ENCODE measurements around the gene MSL1. TPM values are rescaled to one million over a fixed set of nuclear protein-coding genes. Genes with fewer than 3 reads are reported as not detected.

Gene MSL1
- total and polyA plus RNA-seq, 2 of the 13 experiments (the other 11 are each of a cell fraction or from before 2014, with no cell fraction given): 63.8 to 88.5 TPM

DNA sequence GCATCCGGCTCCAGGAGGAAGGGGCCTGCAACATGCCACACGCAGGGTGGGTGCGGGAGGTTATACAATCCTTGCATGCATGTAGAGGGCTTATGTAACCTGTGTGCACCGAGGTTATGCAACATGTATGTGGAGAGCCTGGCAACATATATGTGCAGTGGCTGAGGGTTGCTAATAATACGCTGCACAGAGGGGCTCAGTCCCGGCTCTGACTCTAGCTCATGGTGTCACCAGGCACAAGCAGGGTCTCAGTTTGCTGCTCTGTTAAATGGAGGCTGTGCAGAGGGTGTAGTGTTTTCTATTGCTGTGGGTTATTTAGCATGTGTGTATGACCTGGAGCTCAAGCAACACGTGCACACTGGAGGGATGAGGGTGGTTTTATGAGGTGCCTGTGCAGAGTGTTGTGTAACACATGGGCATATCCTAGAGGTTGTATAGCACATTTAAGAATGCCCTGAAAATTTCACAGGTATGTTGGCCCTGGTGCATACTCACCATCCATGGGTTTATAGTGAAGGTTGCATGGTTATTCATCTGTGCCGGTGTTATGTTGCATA is 45.8 kb upstream of the MSL1 start (continued):
- TF ChIP-seq, protein P1, sequence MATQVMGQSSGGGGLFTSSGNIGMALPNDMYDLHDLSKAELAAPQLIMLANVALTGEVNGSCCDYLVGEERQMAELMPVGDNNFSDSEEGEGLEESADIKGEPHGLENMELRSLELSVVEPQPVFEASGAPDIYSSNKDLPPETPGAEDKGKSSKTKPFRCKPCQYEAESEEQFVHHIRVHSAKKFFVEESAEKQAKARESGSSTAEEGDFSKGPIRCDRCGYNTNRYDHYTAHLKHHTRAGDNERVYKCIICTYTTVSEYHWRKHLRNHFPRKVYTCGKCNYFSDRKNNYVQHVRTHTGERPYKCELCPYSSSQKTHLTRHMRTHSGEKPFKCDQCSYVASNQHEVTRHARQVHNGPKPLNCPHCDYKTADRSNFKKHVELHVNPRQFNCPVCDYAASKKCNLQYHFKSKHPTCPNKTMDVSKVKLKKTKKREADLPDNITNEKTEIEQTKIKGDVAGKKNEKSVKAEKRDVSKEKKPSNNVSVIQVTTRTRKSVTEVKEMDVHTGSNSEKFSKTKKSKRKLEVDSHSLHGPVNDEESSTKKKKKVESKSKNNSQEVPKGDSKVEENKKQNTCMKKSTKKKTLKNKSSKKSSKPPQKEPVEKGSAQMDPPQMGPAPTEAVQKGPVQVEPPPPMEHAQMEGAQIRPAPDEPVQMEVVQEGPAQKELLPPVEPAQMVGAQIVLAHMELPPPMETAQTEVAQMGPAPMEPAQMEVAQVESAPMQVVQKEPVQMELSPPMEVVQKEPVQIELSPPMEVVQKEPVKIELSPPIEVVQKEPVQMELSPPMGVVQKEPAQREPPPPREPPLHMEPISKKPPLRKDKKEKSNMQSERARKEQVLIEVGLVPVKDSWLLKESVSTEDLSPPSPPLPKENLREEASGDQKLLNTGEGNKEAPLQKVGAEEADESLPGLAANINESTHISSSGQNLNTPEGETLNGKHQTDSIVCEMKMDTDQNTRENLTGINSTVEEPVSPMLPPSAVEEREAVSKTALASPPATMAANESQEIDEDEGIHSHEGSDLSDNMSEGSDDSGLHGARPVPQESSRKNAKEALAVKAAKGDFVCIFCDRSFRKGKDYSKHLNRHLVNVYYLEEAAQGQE (IDR thresholded peaks at IDR 0.05; ENCODE audit: borderline replicate concordance in 1 of 2, low read depth in 1 of 2, low read length in 2 of 2): no peak
- TF ChIP-seq, protein P2, sequence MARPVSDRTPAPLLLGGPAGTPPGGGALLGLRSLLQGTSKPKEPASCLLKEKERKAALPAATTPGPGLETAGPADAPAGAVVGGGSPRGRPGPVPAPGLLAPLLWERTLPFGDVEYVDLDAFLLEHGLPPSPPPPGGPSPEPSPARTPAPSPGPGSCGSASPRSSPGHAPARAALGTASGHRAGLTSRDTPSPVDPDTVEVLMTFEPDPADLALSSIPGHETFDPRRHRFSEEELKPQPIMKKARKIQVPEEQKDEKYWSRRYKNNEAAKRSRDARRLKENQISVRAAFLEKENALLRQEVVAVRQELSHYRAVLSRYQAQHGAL (CRISPR knock-in tag; IDR thresholded peaks at IDR 0.05; ENCODE audit: not compliant biosample characterization): no peak
- TF ChIP-seq GFI1 (CRISPR knock-in tag; IDR thresholded peaks at IDR 0.05; ENCODE audit: borderline replicate concordance) (no peak), ZFAT (CRISPR knock-in tag; conservative IDR thresholded peaks at IDR 0.05) (no peak), TBL1XR1 (IDR thresholded peaks at IDR 0.05; ENCODE audit: borderline replicate concordance, low read length, partially characterized antibody) (peak; percentile 9), ZSCAN5A (CRISPR knock-in tag; IDR thresholded peaks at IDR 0.05; ENCODE audit: borderline replicate concordance) (no peak), PLSCR1 (CRISPR knock-in tag; IDR thresholded peaks at IDR 0.05; ENCODE audit: borderline replicate concordance) (no peak), JARID2 (CRISPR knock-in tag; IDR thresholded peaks at IDR 0.05; ENCODE audit: insufficient replicate concordance) (no peak), ZNF552 (CRISPR knock-in tag; IDR thresholded peaks at IDR 0.05; ENCODE audit: borderline replicate concordance) (no peak), ZNF556 (CRISPR knock-in tag; IDR thresholded peaks at IDR 0.05; ENCODE audit: borderline replicate concordance) (no peak), MIER2 (CRISPR knock-in tag; IDR thresholded peaks at IDR 0.05) (no peak)
- TF ChIP-seq, protein P3, sequence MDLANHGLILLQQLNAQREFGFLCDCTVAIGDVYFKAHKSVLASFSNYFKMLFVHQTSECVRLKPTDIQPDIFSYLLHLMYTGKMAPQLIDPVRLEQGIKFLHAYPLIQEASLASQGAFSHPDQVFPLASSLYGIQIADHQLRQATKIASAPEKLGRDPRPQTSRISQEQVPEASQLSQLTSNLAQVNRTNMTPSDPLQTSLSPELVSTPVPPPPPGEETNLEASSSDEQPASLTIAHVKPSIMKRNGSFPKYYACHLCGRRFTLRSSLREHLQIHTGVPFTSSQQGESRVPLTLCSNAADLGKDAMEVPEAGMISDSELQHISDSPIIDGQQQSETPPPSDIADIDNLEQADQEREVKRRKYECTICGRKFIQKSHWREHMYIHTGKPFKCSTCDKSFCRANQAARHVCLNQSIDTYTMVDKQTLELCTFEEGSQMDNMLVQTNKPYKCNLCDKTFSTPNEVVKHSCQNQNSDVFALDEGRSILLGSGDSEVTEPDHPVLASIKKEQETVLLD (CRISPR knock-in tag; IDR thresholded peaks at IDR 0.05; ENCODE audit: low read depth): 0 out of 2 replicates have a peak, but pooled peaks have one; percentile 57
- TF ChIP-seq, protein P4, sequence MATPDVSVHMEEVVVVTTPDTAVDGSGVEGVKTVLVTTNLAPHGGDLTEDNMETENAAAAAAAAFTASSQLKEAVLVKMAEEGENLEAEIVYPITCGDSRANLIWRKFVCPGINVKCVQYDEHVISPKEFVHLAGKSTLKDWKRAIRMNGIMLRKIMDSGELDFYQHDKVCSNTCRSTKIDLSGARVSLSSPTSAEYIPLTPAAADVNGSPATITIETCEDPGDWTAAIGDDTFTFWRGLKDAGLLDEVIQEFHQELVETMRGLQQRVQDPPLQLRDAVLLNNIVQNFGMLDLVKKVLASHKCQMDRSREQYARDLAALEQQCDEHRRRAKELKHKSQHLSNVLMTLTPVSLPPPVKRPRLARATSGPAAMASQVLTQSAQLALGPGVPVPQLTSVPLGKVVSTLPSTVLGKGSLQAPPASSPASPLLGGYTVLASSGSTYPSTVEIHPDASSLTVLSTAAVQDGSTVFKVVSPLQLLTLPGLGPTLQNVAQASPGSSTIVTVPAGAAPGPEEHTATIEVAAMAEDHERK (CRISPR knock-in tag; IDR thresholded peaks at IDR 0.05; ENCODE audit: low read depth): no peak
- TF ChIP-seq, protein P5, sequence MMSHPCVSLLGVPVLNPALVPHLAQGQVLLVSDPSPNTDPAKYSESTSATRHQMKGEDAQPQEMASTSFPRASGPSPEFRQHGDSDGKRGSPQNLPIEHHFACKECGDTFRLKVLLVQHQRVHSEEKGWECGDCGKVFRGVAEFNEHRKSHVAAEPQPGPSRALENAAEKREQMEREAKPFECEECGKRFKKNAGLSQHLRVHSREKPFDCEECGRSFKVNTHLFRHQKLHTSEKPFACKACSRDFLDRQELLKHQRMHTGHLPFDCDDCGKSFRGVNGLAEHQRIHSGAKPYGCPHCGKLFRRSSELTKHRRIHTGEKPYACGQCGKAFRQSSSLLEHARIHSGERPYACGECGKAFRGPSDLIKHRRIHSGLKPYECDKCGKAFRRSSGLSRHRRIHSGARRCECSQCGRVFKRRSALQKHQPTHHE (CRISPR knock-in tag; IDR thresholded peaks at IDR 0.05; ENCODE audit: borderline replicate concordance): no peak
